CD4-positive, CD25-positive, alpha-beta regulatory T cell (primary cell): ENCODE data around the gene PPFIA4. TPM values are rescaled to one million over a fixed set of nuclear protein-coding genes. Genes with fewer than 3 reads are reported as not detected.

Source experiments
- ATAC-seq, 2 donors: fragments of 150-1000 bp; cut with Tn5 transposase; one replicate each; pipeline ENCODE4 v1.10.0; 2021; ENCODE audit warnings: low read depth in 2 of 2, moderate number of reproducible peaks in 2 of 2, moderate library complexity in 1 of 2
- DNase-seq, 3 donors: peaks; one replicate each; pipeline versions ENCODE4 v3.0.0 to v3.0.0-alpha.2; 2012 to 2022; ENCODE audit warnings: mixed read lengths in 1 of 3
- H3K27ac ChIP-seq: one replicate; pipeline ENCODE4 v1.7.0; 2013; ENCODE audit warnings: mild to moderate bottlenecking, low read length; ENCODE audit not compliant: insufficient read depth, poor library complexity, severe bottlenecking
- H3K27me3 ChIP-seq: one replicate; pipeline ENCODE4 v1.7.0; 2013; ENCODE audit warnings: low read length; ENCODE audit not compliant: control insufficient read depth, insufficient read depth
- H3K36me3 ChIP-seq: one replicate; pipeline ENCODE4 v1.7.0; 2013; ENCODE audit warnings: mild to moderate bottlenecking, low read length, moderate library complexity; ENCODE audit not compliant: control insufficient read depth, insufficient read depth
- H3K4me1 ChIP-seq: 2 replicates; pipeline ENCODE4 v1.7.0; 2013; ENCODE audit warnings: mild to moderate bottlenecking, low read length; ENCODE audit not compliant: insufficient read depth, control insufficient read depth, poor library complexity, severe bottlenecking
- H3K4me3 ChIP-seq: one replicate; pipeline ENCODE4 v1.7.0; 2013; ENCODE audit warnings: low read depth, mild to moderate bottlenecking, low read length, moderate library complexity
- H3K9me3 ChIP-seq, 2 experiments: 1 replicate in 1 of 2; 2 replicates in 1 of 2; pipeline ENCODE4 v1.7.0; 2013; ENCODE audit warnings: low read length in 2 of 2, mild to moderate bottlenecking in 1 of 2, moderate library complexity in 1 of 2; ENCODE audit not compliant: control insufficient read depth in 2 of 2
- H3K27ac Mint-ChIP-seq, 3 donors: one replicate each; pipeline ENCODE4 v1.8.0; 2020 to 2022; ENCODE audit warnings: mild to moderate bottlenecking in 3 of 3, mixed read lengths in 3 of 3, moderate library complexity in 2 of 3
- H3K27me3 Mint-ChIP-seq: one replicate; pipeline ENCODE4 v1.8.0; 2022; ENCODE audit warnings: mild to moderate bottlenecking, mixed read lengths
- H3K36me3 Mint-ChIP-seq: one replicate; pipeline ENCODE4 v1.8.0; 2020; ENCODE audit warnings: mixed read lengths
- H3K4me1 Mint-ChIP-seq, 4 donors: one replicate each; pipeline ENCODE4 v1.8.0; 2020 to 2022; ENCODE audit warnings: mixed read lengths in 4 of 4, mild to moderate bottlenecking in 1 of 4
- H3K4me3 Mint-ChIP-seq, 4 donors: one replicate each; pipeline ENCODE4 v1.8.0; 2020 to 2022; ENCODE audit warnings: mild to moderate bottlenecking in 4 of 4, mixed read lengths in 4 of 4, moderate library complexity in 3 of 4
- H3K9me3 Mint-ChIP-seq, 7 donors: one replicate each; pipeline ENCODE4 v1.8.0; 2020 to 2022; ENCODE audit warnings: mixed read lengths in 7 of 7, mild to moderate bottlenecking in 3 of 7, moderate library complexity in 2 of 7
- polyA plus RNA-seq, 4 donors: library from polyadenylated mRNA; unstranded; fragments of 300-500 nt; fragmentation: Illumina TruSeq; gene quantifications; one replicate each; pipeline ENCODE4 v1.2.3, GENCODE V29; 2021
- total RNA-seq: library from RNA; stranded (reverse); gene quantifications from one replicate; pipeline ENCODE4 v1.2.3, GENCODE V29; 2022

PPFIA4 gene
- total and polyA plus RNA-seq, 5 donors from 2014 or later: 0.96 TPM; not detected in 4

GRCh38 chr1:202987922-202988583 is 38.2 kb upstream of the PPFIA4 start:
- H3K9me3 ChIP-seq: no peaks in the 10 kb centered on the region
- peaks cover 0 to 6% (median 0%) of the 10 kb centered on the region in 7 donors for H3K9me3 Mint-ChIP-seq
- H3K27ac Mint-ChIP-seq: no peak overlapping the region
- no peaks in the 10 kb centered on the region for H3K36me3 Mint-ChIP-seq
- H3K27ac ChIP-seq: no peak overlapping the region
- peaks cover 50% of the 10 kb centered on the region for H3K27me3 Mint-ChIP-seq
- H3K4me3 Mint-ChIP-seq: no peak overlapping the region
- DNase-seq (no peak), ATAC-seq (no peak)
- no peak overlapping the region for H3K4me3 ChIP-seq
- H3K4me1 ChIP-seq: no peaks in the 10 kb centered on the region
- H3K36me3 ChIP-seq: no peaks in the 10 kb centered on the region
- peaks cover 20% of the 10 kb centered on the region for H3K27me3 ChIP-seq
- no peaks in the 10 kb centered on the region for H3K4me1 Mint-ChIP-seq

GRCh38 chr1:202989879-202990278 is 36.4 kb upstream of the PPFIA4 start:
- no peak overlapping the region for H3K4me3 Mint-ChIP-seq
- H3K27ac Mint-ChIP-seq: no peak overlapping the region
- H3K4me3 ChIP-seq: no peak overlapping the region
- peaks cover 64% of the 10 kb centered on the region for H3K27me3 Mint-ChIP-seq
- H3K27ac ChIP-seq: no peak overlapping the region
- no peaks in the 10 kb centered on the region for H3K4me1 Mint-ChIP-seq
- no peaks in the 10 kb centered on the region for H3K4me1 ChIP-seq
- DNase-seq: no peak
- H3K9me3 Mint-ChIP-seq: peaks cover 0 to 6% (median 0%) of the 10 kb centered on the region in 7 donors
- no peaks in the 10 kb centered on the region for H3K9me3 ChIP-seq
- H3K36me3 ChIP-seq: no peaks in the 10 kb centered on the region
- ATAC-seq: no peak
- H3K27me3 ChIP-seq: peaks cover 25% of the 10 kb centered on the region
- no peaks in the 10 kb centered on the region for H3K36me3 Mint-ChIP-seq

- Mint-ChIP-seq H3K4me1 (no peaks in the 10 kb centered on the region), H3K27ac (no peak overlapping the region), H3K27me3 (peaks cover 77% of the 10 kb centered on the region), H3K4me3 (no peak overlapping the region), H3K9me3 (peaks cover 0 to 6% (median 0%) of the 10 kb centered on the region in 7 donors), H3K36me3 (no peaks in the 10 kb centered on the region)
- no peak overlapping the region for H3K27ac ChIP-seq
- H3K27me3 ChIP-seq: peaks cover 23% of the 10 kb centered on the region
- no peak overlapping the region for H3K4me3 ChIP-seq
- no peak for DNase-seq
- no peaks in the 10 kb centered on the region for H3K36me3 ChIP-seq
- no peaks in the 10 kb centered on the region for H3K4me1 ChIP-seq
- no peak for ATAC-seq
- no peaks in the 10 kb centered on the region for H3K9me3 ChIP-seq
These were observed 35.2 kb upstream of the PPFIA4 start for GRCh38 chr1:202991112-202991511.

GRCh38 chr1:202994756-202995155 is 31.5 kb upstream of the PPFIA4 start:
- DNase-seq: no peak
- Histone ChIP-seq H3K27ac (no peak overlapping the region), H3K4me1 (peaks cover 5% of the 10 kb centered on the region), H3K36me3 (no peaks in the 10 kb centered on the region), H3K27me3 (peaks cover 29% of the 10 kb centered on the region), H3K4me3 (no peak overlapping the region), H3K9me3 (no peaks in the 10 kb centered on the region)
- no peak overlapping the region for H3K4me3 Mint-ChIP-seq
- peaks cover 87% of the 10 kb centered on the region for H3K27me3 Mint-ChIP-seq
- ATAC-seq: no peak
- peaks cover 0 to 6% (median 0%) of the 10 kb centered on the region in 7 donors for H3K9me3 Mint-ChIP-seq
- H3K27ac Mint-ChIP-seq: no peak overlapping the region
- peaks cover 4 to 6% (median 5%) of the 10 kb centered on the region in 4 donors for H3K4me1 Mint-ChIP-seq
- H3K36me3 Mint-ChIP-seq: no peaks in the 10 kb centered on the region

GRCh38 chr1:202998836-202999750 is 27.2 kb upstream of the PPFIA4 start:
- no peaks in the 10 kb centered on the region for H3K9me3 Mint-ChIP-seq
- H3K36me3 Mint-ChIP-seq: no peaks in the 10 kb centered on the region
- ATAC-seq (peak in 1 of 2 donors; percentile 58), DNase-seq (peak; percentile 49 to 74 (median 69))
- Histone ChIP-seq H3K27ac (no peak overlapping the region), H3K27me3 (peaks cover 10% of the 10 kb centered on the region), H3K36me3 (no peaks in the 10 kb centered on the region), H3K9me3 (no peaks in the 10 kb centered on the region), H3K4me1 (peaks cover 5% of the 10 kb centered on the region), H3K4me3 (peak overlapping the region; percentile 34)
- peaks cover 4 to 6% (median 5%) of the 10 kb centered on the region in 4 donors for H3K4me1 Mint-ChIP-seq
- H3K27ac Mint-ChIP-seq: peak overlapping the region in 1 of 3 donors; percentile 53
- peaks cover 56% of the 10 kb centered on the region for H3K27me3 Mint-ChIP-seq
- peak overlapping the region; percentile 2 to 81 (median 31) for H3K4me3 Mint-ChIP-seq

GRCh38 chr1:203000217-203000944 is 25.9 kb upstream of the PPFIA4 start:
- Histone ChIP-seq H3K4me3 (no peak overlapping the region), H3K9me3 (no peaks in the 10 kb centered on the region), H3K36me3 (no peaks in the 10 kb centered on the region), H3K27ac (no peak overlapping the region), H3K4me1 (peaks cover 5% of the 10 kb centered on the region), H3K27me3 (peaks cover 8% of the 10 kb centered on the region)
- Mint-ChIP-seq H3K9me3 (no peaks in the 10 kb centered on the region), H3K27ac (no peak overlapping the region), H3K4me1 (peaks cover 4 to 6% (median 5%) of the 10 kb centered on the region in 4 donors), H3K27me3 (peaks cover 45% of the 10 kb centered on the region), H3K36me3 (no peaks in the 10 kb centered on the region), H3K4me3 (no peak overlapping the region)
- no peak for ATAC-seq
- no peak for DNase-seq

GRCh38 chr1:203001986-203002385 is 24.3 kb upstream of the PPFIA4 start:
- H3K9me3 ChIP-seq: no peaks in the 10 kb centered on the region
- H3K4me3 ChIP-seq: no peak overlapping the region
- H3K27me3 Mint-ChIP-seq: peaks cover 29% of the 10 kb centered on the region
- H3K9me3 Mint-ChIP-seq: no peaks in the 10 kb centered on the region
- no peak overlapping the region for H3K27ac ChIP-seq
- H3K4me1 Mint-ChIP-seq: peaks cover 6 to 16% (median 12%) of the 10 kb centered on the region in 4 donors
- H3K4me1 ChIP-seq: peaks cover 13% of the 10 kb centered on the region
- H3K36me3 ChIP-seq: no peaks in the 10 kb centered on the region
- peak overlapping the region in 1 of 3 donors; percentile 5 for H3K27ac Mint-ChIP-seq
- no peaks in the 10 kb centered on the region for H3K36me3 Mint-ChIP-seq
- H3K4me3 Mint-ChIP-seq: no peak overlapping the region
- no peaks in the 10 kb centered on the region for H3K27me3 ChIP-seq
- ATAC-seq (no peak), DNase-seq (no peak)
